HCT116 (cell line): ENCODE data around the gene COPS8.

ENCODE experiments used
- ATF3 ChIP-seq: IDR thresholded peaks from 2 replicates; pipeline ENCODE4 v1.6.1; 2012
- CTCF ChIP-seq, 3 experiments: fragments of 200-600 bp in 1 of 3; sonication (generic) in 1 of 3; IDR thresholded peaks in 2 of 3; conservative IDR thresholded peaks in 1 of 3; 2 replicates each; pipeline ENCODE4 v1.5.1; 2012 to 2017; ENCODE audit warnings: low read depth in 2 of 3, low read length in 2 of 3, antibody characterized with exemption in 1 of 3, borderline replicate concordance in 1 of 3, control low read depth in 1 of 3, mild to moderate bottlenecking in 1 of 3, mixed read lengths in 1 of 3, mixed run types in 1 of 3, moderate library complexity in 1 of 3; ENCODE audit not compliant: insufficient read depth in 1 of 3
- EZH2 ChIP-seq: fragments of 200-600 bp; sonication (generic); IDR thresholded peaks from 2 replicates; pipeline ENCODE4 v1.6.1; 2017; ENCODE audit warnings: antibody characterized with exemption, mixed run types
- EZH2phosphoT487 ChIP-seq: fragments of 200-600 bp; IDR thresholded peaks from 2 replicates; pipeline ENCODE4 v1.6.1; 2018; ENCODE audit warnings: antibody characterized with exemption, borderline replicate concordance
- POLR2A ChIP-seq: IDR thresholded peaks from 2 replicates; pipeline ENCODE4 v1.7.0; 2011; ENCODE audit warnings: borderline replicate concordance; ENCODE audit not compliant: insufficient read depth, insufficient read length; ENCODE audit errors: extremely low read depth
- POLR2AphosphoS5 ChIP-seq: IDR thresholded peaks from 2 replicates; pipeline ENCODE4 v1.6.1; 2011; ENCODE audit warnings: mild to moderate bottlenecking, low read depth, low read length, moderate library complexity
- REST ChIP-seq: IDR thresholded peaks from 2 replicates; pipeline ENCODE4 v1.6.1; 2012; ENCODE audit warnings: low read depth
- SIN3A ChIP-seq: IDR thresholded peaks from 2 replicates; pipeline ENCODE4 v1.6.1; 2012; ENCODE audit warnings: low read depth
- SP1 ChIP-seq: IDR thresholded peaks from 2 replicates; pipeline ENCODE4 v1.6.1; 2012; ENCODE audit warnings: low read depth
- YY1 ChIP-seq: IDR thresholded peaks from 2 replicates; pipeline ENCODE4 v1.6.1; 2011; ENCODE audit warnings: low read length, low read depth, moderate library complexity, mild to moderate bottlenecking; ENCODE audit not compliant: insufficient replicate concordance; ENCODE audit errors: extremely low read depth
- ZNF274 ChIP-seq: fragments of 200-500 bp; sonication (Bioruptor generic); IDR thresholded peaks from 2 replicates; pipeline ENCODE4 v1.6.1; 2014; ENCODE audit warnings: mild to moderate bottlenecking, low read depth, low read length, inconsistent platforms

- TF ChIP-seq SP1 (no peak), POLR2A (no peak), CTCF (IDR thresholded peaks at IDR 0.05 in 2 of 3, conservative IDR thresholded peaks at IDR 0.05 in 1 of 3; ENCODE audit: borderline replicate concordance in 1 of 3, insufficient read depth in 1 of 3, low read depth in 2 of 3, low read length in 2 of 3) (no peak), EZH2phosphoT487 (no peak), ZNF274 (no peak), EZH2 (no peak), POLR2AphosphoS5 (no peak), SIN3A (no peak), REST (no peak), ATF3 (no peak), YY1 (no peak)
Measured at GRCh38 chr2:237092506-237092905, 6.8 kb downstream of the COPS8 start.
